Epithelial cell of proximal tubule (primary cell): ENCODE results near the gene HDAC9. TPM values are rescaled to one million over a fixed set of nuclear protein-coding genes. Genes with fewer than 3 reads are reported as not detected.

Source experiments
- DNase-seq: peaks from one replicate; pipeline ENCODE4 v3.0.0-alpha.2; 2011; ENCODE audit warnings: low read depth
- H3K4me3 ChIP-seq: 2 replicates; pipeline ENCODE4 v1.5.1; 2011; ENCODE audit warnings: low read depth, mild to moderate bottlenecking, low read length
- total RNA-seq: library from RNA; depleted of rRNA; stranded (reverse); fragments of >200 nt; gene quantifications from 2 replicates; pipeline ENCODE4 v1.2.3, GENCODE V29; 2015
- TF ChIP-seq, protein P1 (sequence below): conservative IDR thresholded peaks from 2 replicates; pipeline ENCODE4 v1.5.1; 2012; ENCODE audit warnings: low read depth, mild to moderate bottlenecking, low read length

HDAC9 gene
- total RNA-seq, 1 donor from 2014 or later, result 35.5 TPM

DNA sequence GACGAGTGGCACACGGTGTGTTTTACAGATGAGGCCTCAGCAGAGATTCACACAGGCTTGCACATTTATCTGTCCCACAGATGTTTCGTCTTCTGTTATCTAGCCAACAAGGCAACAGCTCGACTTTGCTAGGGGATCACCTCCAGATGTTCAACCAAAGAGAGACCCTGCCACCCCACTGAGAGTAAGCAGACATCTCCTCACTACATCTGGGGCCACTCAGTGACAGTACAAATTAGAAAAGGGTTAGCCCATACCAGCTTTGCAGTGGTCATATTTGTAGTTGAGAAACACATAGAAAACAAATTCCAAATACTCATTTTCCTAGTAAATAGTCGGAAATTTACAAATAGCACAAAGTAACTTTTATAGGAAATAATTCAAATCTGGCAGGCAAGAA, 164.2 kb downstream of the HDAC9 start:
- TF ChIP-seq, protein P1, sequence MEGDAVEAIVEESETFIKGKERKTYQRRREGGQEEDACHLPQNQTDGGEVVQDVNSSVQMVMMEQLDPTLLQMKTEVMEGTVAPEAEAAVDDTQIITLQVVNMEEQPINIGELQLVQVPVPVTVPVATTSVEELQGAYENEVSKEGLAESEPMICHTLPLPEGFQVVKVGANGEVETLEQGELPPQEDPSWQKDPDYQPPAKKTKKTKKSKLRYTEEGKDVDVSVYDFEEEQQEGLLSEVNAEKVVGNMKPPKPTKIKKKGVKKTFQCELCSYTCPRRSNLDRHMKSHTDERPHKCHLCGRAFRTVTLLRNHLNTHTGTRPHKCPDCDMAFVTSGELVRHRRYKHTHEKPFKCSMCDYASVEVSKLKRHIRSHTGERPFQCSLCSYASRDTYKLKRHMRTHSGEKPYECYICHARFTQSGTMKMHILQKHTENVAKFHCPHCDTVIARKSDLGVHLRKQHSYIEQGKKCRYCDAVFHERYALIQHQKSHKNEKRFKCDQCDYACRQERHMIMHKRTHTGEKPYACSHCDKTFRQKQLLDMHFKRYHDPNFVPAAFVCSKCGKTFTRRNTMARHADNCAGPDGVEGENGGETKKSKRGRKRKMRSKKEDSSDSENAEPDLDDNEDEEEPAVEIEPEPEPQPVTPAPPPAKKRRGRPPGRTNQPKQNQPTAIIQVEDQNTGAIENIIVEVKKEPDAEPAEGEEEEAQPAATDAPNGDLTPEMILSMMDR, result no peak
- DNase-seq, result no peak
- H3K4me3 ChIP-seq, result no peak overlapping the region

DNA sequence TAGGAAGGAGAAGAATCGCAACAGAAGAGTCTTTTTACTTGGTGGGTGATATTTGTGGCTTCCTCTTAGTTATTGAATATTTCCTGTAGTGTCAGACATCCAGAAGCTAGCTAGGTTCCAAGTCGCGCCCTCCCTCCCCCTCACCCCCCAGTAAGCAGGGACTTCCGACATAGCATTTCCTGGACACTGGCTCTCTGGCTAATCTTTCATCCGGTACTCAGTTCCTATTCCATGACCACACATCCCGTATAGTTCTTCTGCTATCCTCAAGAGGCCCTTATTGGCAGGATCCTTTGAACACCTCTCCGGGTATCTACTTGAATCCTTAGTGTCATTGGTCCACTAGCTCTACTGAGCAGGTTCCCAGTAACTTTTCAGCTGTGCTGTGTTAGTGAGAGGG, 167.8 kb downstream of the HDAC9 start:
- no peak for DNase-seq
- TF ChIP-seq, protein P1, result no peak
- H3K4me3 ChIP-seq, result no peak overlapping the region

DNA sequence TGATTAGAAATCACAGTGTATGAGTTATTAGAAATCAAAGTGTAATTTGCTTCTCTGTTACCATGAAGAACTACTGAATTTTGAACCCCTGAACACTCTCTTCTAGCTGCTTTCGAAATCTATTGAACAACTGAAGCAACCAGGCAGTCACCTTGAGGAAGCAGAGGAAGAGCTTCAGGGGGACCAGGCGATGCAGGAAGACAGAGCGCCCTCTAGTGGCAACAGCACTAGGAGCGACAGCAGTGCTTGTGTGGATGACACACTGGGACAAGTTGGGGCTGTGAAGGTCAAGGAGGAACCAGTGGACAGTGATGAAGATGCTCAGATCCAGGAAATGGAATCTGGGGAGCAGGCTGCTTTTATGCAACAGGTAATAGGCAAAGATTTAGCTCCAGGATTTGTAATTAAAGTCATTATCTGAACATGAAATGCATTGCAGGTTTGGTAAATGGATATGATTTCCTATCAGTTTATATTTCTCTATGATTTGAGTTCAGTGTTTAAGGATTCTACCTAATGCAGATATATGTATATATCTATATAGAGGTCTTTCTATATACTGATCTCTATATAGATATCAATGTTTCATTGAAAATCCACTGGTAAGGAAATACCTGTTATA, 170.7 kb downstream of the HDAC9 start:
- TF ChIP-seq, protein P1, result peak; percentile 100
- no peak overlapping the region for H3K4me3 ChIP-seq
- peak; percentile 25 for DNase-seq

DNA sequence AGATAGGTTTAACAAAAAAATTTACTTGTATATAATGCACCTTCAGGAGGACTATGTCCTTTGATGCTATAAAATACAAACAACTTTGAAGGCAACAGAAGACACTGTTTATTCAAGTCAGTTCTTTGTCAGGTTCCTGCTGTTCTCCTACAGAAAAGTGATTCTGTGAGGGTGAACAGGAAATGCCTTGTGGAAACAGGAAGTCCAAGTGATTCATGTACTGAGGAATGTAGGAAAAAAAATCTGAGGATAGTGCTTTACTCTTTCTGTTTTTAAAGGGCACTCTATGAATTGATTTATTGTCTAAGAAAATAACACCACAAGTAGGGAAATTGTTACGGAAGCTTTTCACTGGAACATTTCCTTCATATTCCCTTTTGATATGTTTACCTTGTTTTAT, 171.9 kb downstream of the HDAC9 start:
- TF ChIP-seq, protein P1, result no peak
- DNase-seq, result peak; percentile 29
- no peak overlapping the region for H3K4me3 ChIP-seq

DNA sequence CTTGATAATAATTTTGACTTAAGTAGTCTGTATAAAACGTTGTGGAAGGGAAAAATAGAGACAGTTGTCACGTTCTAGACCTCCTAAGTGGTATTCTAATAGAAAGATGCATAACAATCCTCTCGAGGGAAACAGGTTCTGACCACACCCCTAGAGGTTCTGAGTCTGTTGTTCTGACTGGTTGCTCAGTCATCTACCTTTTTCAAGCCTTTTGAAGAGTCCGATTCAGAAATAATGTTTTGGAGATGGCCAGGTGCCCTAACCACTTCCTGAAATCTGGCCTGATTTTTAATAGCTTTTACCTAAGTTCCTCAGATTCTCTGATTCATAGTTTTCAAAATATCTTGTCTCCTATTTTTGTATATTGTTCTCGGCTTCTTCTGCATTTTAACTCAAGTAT, 175.6 kb downstream of the HDAC9 start:
- TF ChIP-seq, protein P1, result no peak
- no peak for DNase-seq
- H3K4me3 ChIP-seq, result no peak overlapping the region

DNA sequence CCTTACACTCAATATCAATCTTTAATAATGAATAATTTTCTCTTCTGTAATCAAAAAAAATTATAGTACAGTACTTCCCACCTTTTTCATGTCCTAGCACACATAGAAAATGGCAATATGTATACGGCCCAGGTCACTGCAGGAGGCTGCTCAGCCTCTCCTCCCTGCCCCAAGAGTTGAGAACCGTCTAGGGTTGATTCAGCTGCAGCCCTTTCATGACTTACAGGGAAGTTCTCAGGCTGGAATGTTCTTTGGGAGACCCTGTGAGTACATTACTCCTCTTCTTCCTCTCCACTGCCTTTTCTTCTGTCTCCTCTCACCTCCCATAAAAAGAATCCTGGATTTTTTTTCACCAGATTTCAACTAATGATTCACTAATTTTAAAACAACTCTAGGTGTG, 180.0 kb downstream of the HDAC9 start:
- H3K4me3 ChIP-seq, result no peak overlapping the region
- TF ChIP-seq, protein P1, result no peak
- no peak for DNase-seq

DNA sequence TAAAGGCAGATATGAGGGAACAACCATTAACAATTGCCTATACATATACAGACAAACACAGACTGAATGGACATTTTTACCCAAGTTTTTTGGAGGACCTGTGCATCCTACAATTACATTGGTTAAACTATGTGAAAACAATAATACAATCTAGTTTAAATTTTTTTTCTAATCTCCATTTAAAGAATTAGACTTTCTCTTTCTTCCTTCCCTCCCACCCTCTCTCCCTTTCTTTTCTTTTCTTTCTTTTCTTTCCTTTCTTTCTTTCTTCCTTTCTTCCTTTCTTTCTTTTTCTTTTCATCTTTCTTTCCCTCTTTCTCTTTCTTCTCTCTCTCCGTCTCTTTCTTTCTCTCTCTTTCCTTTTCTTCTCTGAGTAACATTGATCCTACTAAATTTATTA, 183.7 kb downstream of the HDAC9 start:
- TF ChIP-seq, protein P1, result no peak

More for the DNA sequence above, 183.7 kb downstream of the HDAC9 start:
- DNase-seq, result no peak
- H3K4me3 ChIP-seq, result no peak overlapping the region
